ENCODE measurements around the gene PPP1R2B.

PPP1R2B gene

GRCh38 chr5:156865427-156865826 lies 15.3 kb downstream of the PPP1R2B start:
- no peak overlapping the region for H3K4me3 ChIP-seq (ENCODE audit: low read length)
- no peak for DNase-seq (ENCODE audit: low read depth, low spot score)

GRCh38 chr5:156870498-156870839 lies 20.4 kb downstream of the PPP1R2B start:
- no peak overlapping the region for H3K4me3 ChIP-seq (ENCODE audit: low read length)
- DNase-seq (ENCODE audit: low read depth, low spot score): no peak

- H3K4me3 ChIP-seq (ENCODE audit: low read length): no peak overlapping the region
- no peak for DNase-seq (ENCODE audit: low read depth, low spot score)
Observed at GRCh38 chr5:156871212-156871611, 21.1 kb downstream of the PPP1R2B start.

- H3K4me3 ChIP-seq (ENCODE audit: low read length): no peak overlapping the region
- no peak for DNase-seq (ENCODE audit: low read depth, low spot score)
Observed at GRCh38 chr5:156879665-156880285, 29.7 kb downstream of the PPP1R2B start.

GRCh38 chr5:156883316-156883875 lies 33.3 kb downstream of the PPP1R2B start:
- H3K4me3 ChIP-seq (ENCODE audit: low read length): no peak overlapping the region
- DNase-seq (ENCODE audit: low read depth, low spot score): no peak

GRCh38 chr5:156888520-156888919 lies 38.4 kb downstream of the PPP1R2B start:
- DNase-seq (ENCODE audit: low read depth, low spot score): no peak
- no peak overlapping the region for H3K4me3 ChIP-seq (ENCODE audit: low read length)

- DNase-seq (ENCODE audit: low read depth, low spot score): no peak
Observed at GRCh38 chr5:156892223-156892622, 42.1 kb downstream of the PPP1R2B start.

GRCh38 chr5:156892864-156893263 lies 42.8 kb downstream of the PPP1R2B start:
- no peak for DNase-seq (ENCODE audit: low read depth, low spot score)
- H3K4me3 ChIP-seq (ENCODE audit: low read length): no peak overlapping the region

More at GRCh38 chr5:156892223-156892622, 42.1 kb downstream of the PPP1R2B start:
- H3K4me3 ChIP-seq (ENCODE audit: low read length): no peak overlapping the region

- no peak for DNase-seq (ENCODE audit: low read depth, low spot score)
Observed at GRCh38 chr5:156893517-156893916, 43.4 kb downstream of the PPP1R2B start.

GRCh38 chr5:156896546-156896945 lies 46.5 kb downstream of the PPP1R2B start:
- no peak overlapping the region for H3K4me3 ChIP-seq (ENCODE audit: low read length)
- DNase-seq (ENCODE audit: low read depth, low spot score): no peak

More at GRCh38 chr5:156893517-156893916, 43.4 kb downstream of the PPP1R2B start:
- no peak overlapping the region for H3K4me3 ChIP-seq (ENCODE audit: low read length)

All from Jurkat, Clone E6-1 (cell line).